Activated naive CD8-positive, alpha-beta T cell treated with anti-CD3 and anti-CD28 coated beads, Interleukin-2, amount 50 U/mL, for 24 hours (primary cell): ENCODE measurements around the gene ITPKC.

ENCODE experiments used
- ATAC-seq: fragments of 150-1000 bp; cut with Tn5 transposase; one replicate; pipeline ENCODE4 v1.10.0; 2021
- DNase-seq: peaks from one replicate; pipeline ENCODE4 v3.0.0; 2021
- H3K27ac Mint-ChIP-seq: one replicate; pipeline ENCODE4 v1.8.0; 2021; ENCODE audit warnings: mild to moderate bottlenecking, mixed read lengths
- H3K27me3 Mint-ChIP-seq: one replicate; pipeline ENCODE4 v1.8.0; 2021; ENCODE audit warnings: mixed read lengths
- H3K36me3 Mint-ChIP-seq: one replicate; pipeline ENCODE4 v1.8.0; 2021; ENCODE audit warnings: low read depth, mixed read lengths
- H3K4me1 Mint-ChIP-seq: one replicate; pipeline ENCODE4 v1.8.0; 2021; ENCODE audit warnings: mixed read lengths
- H3K4me3 Mint-ChIP-seq: one replicate; pipeline ENCODE4 v1.8.0; 2021; ENCODE audit warnings: mild to moderate bottlenecking, moderate library complexity, mixed read lengths
- H3K9me3 Mint-ChIP-seq: one replicate; pipeline ENCODE4 v1.8.0; 2021; ENCODE audit warnings: mixed read lengths

ITPKC gene

GRCh38 chr19:40697007-40697406 lies 19.9 kb upstream of the ITPKC start:
- H3K4me1 Mint-ChIP-seq = no peaks in the 10 kb centered on the region
- peaks cover 8% of the 10 kb centered on the region for H3K36me3 Mint-ChIP-seq
- DNase-seq = no peak
- H3K27me3 Mint-ChIP-seq = no peaks in the 10 kb centered on the region
- ATAC-seq = no peak
- H3K9me3 Mint-ChIP-seq = no peaks in the 10 kb centered on the region
- no peak overlapping the region for H3K27ac Mint-ChIP-seq
- H3K4me3 Mint-ChIP-seq = no peak overlapping the region

GRCh38 chr19:40700083-40700482 lies 16.8 kb upstream of the ITPKC start:
- DNase-seq (no peak), ATAC-seq (no peak)
- Mint-ChIP-seq H3K4me3 (no peak overlapping the region), H3K36me3 (peaks cover 20% of the 10 kb centered on the region), H3K4me1 (no peaks in the 10 kb centered on the region), H3K27me3 (no peaks in the 10 kb centered on the region), H3K27ac (no peak overlapping the region), H3K9me3 (no peaks in the 10 kb centered on the region)

- H3K9me3 Mint-ChIP-seq = no peaks in the 10 kb centered on the region
- no peaks in the 10 kb centered on the region for H3K4me1 Mint-ChIP-seq
- no peaks in the 10 kb centered on the region for H3K27me3 Mint-ChIP-seq
- H3K27ac Mint-ChIP-seq = no peak overlapping the region
- peaks cover 20% of the 10 kb centered on the region for H3K36me3 Mint-ChIP-seq
- DNase-seq (no peak), ATAC-seq (no peak)
- no peak overlapping the region for H3K4me3 Mint-ChIP-seq
Measured at GRCh38 chr19:40701758-40702157, 15.2 kb upstream of the ITPKC start.

- Mint-ChIP-seq H3K36me3 (peaks cover 20% of the 10 kb centered on the region), H3K27ac (no peak overlapping the region), H3K4me1 (no peaks in the 10 kb centered on the region), H3K9me3 (no peaks in the 10 kb centered on the region), H3K4me3 (no peak overlapping the region), H3K27me3 (no peaks in the 10 kb centered on the region)
- no peak for ATAC-seq
- DNase-seq = no peak
Measured at GRCh38 chr19:40702337-40703012, 14.4 kb upstream of the ITPKC start.

GRCh38 chr19:40703029-40703755 lies 13.7 kb upstream of the ITPKC start:
- no peaks in the 10 kb centered on the region for H3K4me1 Mint-ChIP-seq
- H3K27me3 Mint-ChIP-seq = no peaks in the 10 kb centered on the region
- peaks cover 20% of the 10 kb centered on the region for H3K36me3 Mint-ChIP-seq
- ATAC-seq (no peak), DNase-seq (no peak)
- no peaks in the 10 kb centered on the region for H3K9me3 Mint-ChIP-seq
- H3K4me3 Mint-ChIP-seq = no peak overlapping the region
- no peak overlapping the region for H3K27ac Mint-ChIP-seq

GRCh38 chr19:40704491-40705361 lies 12.2 kb upstream of the ITPKC start:
- no peaks in the 10 kb centered on the region for H3K4me1 Mint-ChIP-seq
- DNase-seq = no peak
- H3K27ac Mint-ChIP-seq = no peak overlapping the region
- no peaks in the 10 kb centered on the region for H3K27me3 Mint-ChIP-seq
- no peak overlapping the region for H3K4me3 Mint-ChIP-seq
- no peaks in the 10 kb centered on the region for H3K9me3 Mint-ChIP-seq
- H3K36me3 Mint-ChIP-seq = peaks cover 20% of the 10 kb centered on the region
- no peak for ATAC-seq

- ATAC-seq (no peak), DNase-seq (no peak)
- Mint-ChIP-seq H3K9me3 (no peaks in the 10 kb centered on the region), H3K4me3 (no peak overlapping the region), H3K27me3 (no peaks in the 10 kb centered on the region), H3K27ac (no peak overlapping the region), H3K36me3 (peaks cover 20% of the 10 kb centered on the region), H3K4me1 (no peaks in the 10 kb centered on the region)
Measured at GRCh38 chr19:40705362-40705651, 11.6 kb upstream of the ITPKC start.

GRCh38 chr19:40705950-40706619 lies 10.8 kb upstream of the ITPKC start:
- ATAC-seq (no peak), DNase-seq (no peak)
- Mint-ChIP-seq H3K4me1 (no peaks in the 10 kb centered on the region), H3K9me3 (no peaks in the 10 kb centered on the region), H3K27ac (no peak overlapping the region), H3K36me3 (peaks cover 24% of the 10 kb centered on the region), H3K27me3 (no peaks in the 10 kb centered on the region), H3K4me3 (no peak overlapping the region)

- H3K4me3 Mint-ChIP-seq = no peak overlapping the region
- H3K27ac Mint-ChIP-seq = no peak overlapping the region
- peaks cover 2% of the 10 kb centered on the region for H3K4me1 Mint-ChIP-seq
- peaks cover 22% of the 10 kb centered on the region for H3K36me3 Mint-ChIP-seq
- no peak for DNase-seq
- ATAC-seq = no peak
- H3K27me3 Mint-ChIP-seq = no peaks in the 10 kb centered on the region
- H3K9me3 Mint-ChIP-seq = no peaks in the 10 kb centered on the region
Measured at GRCh38 chr19:40707615-40708014, 9.3 kb upstream of the ITPKC start.

- no peak for ATAC-seq
- Mint-ChIP-seq H3K27ac (no peak overlapping the region), H3K36me3 (peaks cover 19% of the 10 kb centered on the region), H3K27me3 (no peaks in the 10 kb centered on the region), H3K9me3 (no peaks in the 10 kb centered on the region), H3K4me1 (peaks cover 16% of the 10 kb centered on the region), H3K4me3 (no peak overlapping the region)
- no peak for DNase-seq
Measured at GRCh38 chr19:40709817-40710216, 7.1 kb upstream of the ITPKC start.

GRCh38 chr19:40713939-40714338 lies 3.0 kb upstream of the ITPKC start:
- H3K27ac Mint-ChIP-seq = peak overlapping the region; percentile 95
- peaks cover 47% of the 10 kb centered on the region for H3K4me1 Mint-ChIP-seq
- ATAC-seq (no peak), DNase-seq (peak; percentile 18)
- H3K9me3 Mint-ChIP-seq = no peaks in the 10 kb centered on the region
- no peaks in the 10 kb centered on the region for H3K27me3 Mint-ChIP-seq
- peaks cover 16% of the 10 kb centered on the region for H3K36me3 Mint-ChIP-seq
- H3K4me3 Mint-ChIP-seq = peak overlapping the region; percentile 86

- peak overlapping the region; percentile 86 for H3K4me3 Mint-ChIP-seq
- H3K27me3 Mint-ChIP-seq = no peaks in the 10 kb centered on the region
- peak; percentile 72 for ATAC-seq
- peaks cover 53% of the 10 kb centered on the region for H3K4me1 Mint-ChIP-seq
- DNase-seq = peak; percentile 94
- H3K27ac Mint-ChIP-seq = peak overlapping the region; percentile 95
- H3K9me3 Mint-ChIP-seq = no peaks in the 10 kb centered on the region
- peaks cover 16% of the 10 kb centered on the region for H3K36me3 Mint-ChIP-seq
Measured at GRCh38 chr19:40714441-40715299, 2.2 kb upstream of the ITPKC start.

- Mint-ChIP-seq H3K4me3 (peak overlapping the region; percentile 86), H3K27me3 (no peaks in the 10 kb centered on the region), H3K9me3 (no peaks in the 10 kb centered on the region), H3K27ac (peak overlapping the region; percentile 95), H3K36me3 (peaks cover 12% of the 10 kb centered on the region), H3K4me1 (peaks cover 67% of the 10 kb centered on the region)
- peak; percentile 37 for ATAC-seq
- DNase-seq = peak; percentile 78
Measured at GRCh38 chr19:40716031-40716481, 856 bp upstream of the ITPKC start.
